GM12878 (cell line): ENCODE measurements around the gene PPM1E. TPM values are rescaled to one million over a fixed set of nuclear protein-coding genes. Genes with fewer than 3 reads are reported as not detected.

ENCODE experiments used
- EP300 ChIP-seq, 2 experiments: fragments of 150-350 bp in 1 of 2; IDR thresholded peaks; 2 replicates each; pipeline ENCODE4 v1.6.1; 2011 to 2012; ENCODE audit warnings: low read depth in 2 of 2, low read length in 2 of 2, borderline replicate concordance in 1 of 2, improper control_type of control experiment in 1 of 2, inconsistent platforms in 1 of 2; ENCODE audit not compliant: control insufficient read depth in 1 of 2
- NBN ChIP-seq: fragments of 450-650 bp; IDR thresholded peaks from 2 replicates; pipeline ENCODE4 v1.6.1; 2016
- NFXL1 ChIP-seq: fragments of 450-650 bp; IDR thresholded peaks from 2 replicates; pipeline ENCODE4 v1.6.1; 2017; ENCODE audit warnings: antibody characterized with exemption, mild to moderate bottlenecking, borderline replicate concordance
- RAD21 ChIP-seq: IDR thresholded peaks from 2 replicates; pipeline ENCODE4 v1.6.1; 2011; ENCODE audit warnings: mild to moderate bottlenecking, low read depth, low read length, moderate library complexity; ENCODE audit not compliant: insufficient read depth
- SP1 ChIP-seq: IDR thresholded peaks from one replicate; pipeline ENCODE4 v1.6.1; 2011; ENCODE audit warnings: low read depth, low read length
- YY1 ChIP-seq: IDR thresholded peaks from 2 replicates; pipeline ENCODE4 v1.6.1; 2011; ENCODE audit warnings: low read depth, mild to moderate bottlenecking, low read length
- polyA plus RNA-seq, 11 experiments: library from polyadenylated mRNA; depleted of rRNA in 4 of 11; unstranded in 6 of 11; stranded (reverse) in 5 of 11; fragments of >200 nt; fragmentation: Nextera tagmentation in 4 of 11; fragmentation: Illumina TruSeq in 1 of 11; extraction: Ambion mirVana in 4 of 11; extraction: Trizol in 1 of 11; gene quantifications; 1 replicate in 1 of 11; 2 replicates in 10 of 11; pipeline versions ENCODE4 v1.2.1 to v1.2.3, GENCODE V29; 2011 to 2016; ENCODE audit warnings: inconsistent platforms in 2 of 11, missing spikeins in 2 of 11, low read depth in 1 of 11
- total RNA-seq, 4 experiments: library from RNA; depleted of rRNA in 3 of 4; stranded (reverse); fragments of >200 nt in 3 of 4; fragmentation: Illumina TruSeq in 1 of 4; extraction: Trizol in 1 of 4; gene quantifications; 2 replicates each; pipeline versions ENCODE4 v1.2.1 to v1.2.3, GENCODE V29; 2013 to 2021
- TF ChIP-seq, protein P1 (sequence below): fragments of 450-650 bp; IDR thresholded peaks from 2 replicates; pipeline ENCODE4 v1.6.1; 2016; ENCODE audit warnings: mild to moderate bottlenecking
- TF ChIP-seq, protein P2 (sequence below): fragments of 450-650 bp; IDR thresholded peaks from 2 replicates; pipeline ENCODE4 v1.6.1; 2016; ENCODE audit warnings: mild to moderate bottlenecking, moderate library complexity, borderline replicate concordance

PPM1E gene
- total and polyA plus RNA-seq, 10 of the 15 experiments (the other 5 are each of a cell fraction or from before 2014, with no cell fraction given), result 0.07 to 0.28 (median 0.16) TPM

DNA sequence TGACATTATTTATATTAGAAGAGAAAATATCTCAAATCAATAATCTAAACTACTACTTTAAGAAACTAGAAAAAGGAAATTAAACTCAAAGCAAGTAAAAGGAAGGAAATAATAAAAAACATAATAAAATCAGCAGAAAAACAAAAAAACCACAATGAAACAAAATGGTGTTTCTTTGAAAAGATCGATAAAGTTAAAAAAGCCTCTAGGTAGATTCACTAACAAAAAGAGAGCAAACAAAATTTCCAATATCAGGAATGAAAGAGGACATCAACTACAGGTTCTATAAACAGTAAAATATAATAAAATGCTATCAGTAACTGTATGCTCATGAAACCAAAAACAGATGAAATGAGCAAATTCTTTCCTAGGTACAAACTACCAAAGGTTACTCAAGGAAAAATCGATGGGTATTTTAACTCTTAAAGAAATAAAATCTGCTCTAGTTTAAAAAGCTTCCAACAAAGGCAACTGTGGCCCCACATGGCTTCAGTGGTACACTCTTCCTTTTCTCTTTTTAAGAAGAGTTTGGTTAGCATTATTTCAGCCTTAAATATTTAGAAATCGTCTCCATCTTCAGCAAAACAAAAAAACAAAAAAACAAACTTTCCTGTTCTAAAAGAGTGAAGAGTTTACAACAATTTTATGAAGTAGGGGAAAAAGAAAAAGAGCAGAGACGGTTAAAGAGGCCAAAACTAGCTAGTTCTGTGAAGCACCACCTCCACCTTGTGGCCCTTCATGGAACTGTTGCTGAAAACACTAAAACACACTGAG is 248.9 kb downstream of the PPM1E start (continued):
- peak; percentile 98 for TF ChIP-seq RAD21
- TF ChIP-seq NBN, result 0 out of 2 replicates have a peak, but pooled peaks have one; percentile 42
- TF ChIP-seq EP300 (IDR thresholded peaks at IDR 0.05; ENCODE audit: borderline replicate concordance in 1 of 2, control insufficient read depth in 1 of 2, low read depth in 2 of 2, low read length in 2 of 2), result no peak
- TF ChIP-seq, protein P1, sequence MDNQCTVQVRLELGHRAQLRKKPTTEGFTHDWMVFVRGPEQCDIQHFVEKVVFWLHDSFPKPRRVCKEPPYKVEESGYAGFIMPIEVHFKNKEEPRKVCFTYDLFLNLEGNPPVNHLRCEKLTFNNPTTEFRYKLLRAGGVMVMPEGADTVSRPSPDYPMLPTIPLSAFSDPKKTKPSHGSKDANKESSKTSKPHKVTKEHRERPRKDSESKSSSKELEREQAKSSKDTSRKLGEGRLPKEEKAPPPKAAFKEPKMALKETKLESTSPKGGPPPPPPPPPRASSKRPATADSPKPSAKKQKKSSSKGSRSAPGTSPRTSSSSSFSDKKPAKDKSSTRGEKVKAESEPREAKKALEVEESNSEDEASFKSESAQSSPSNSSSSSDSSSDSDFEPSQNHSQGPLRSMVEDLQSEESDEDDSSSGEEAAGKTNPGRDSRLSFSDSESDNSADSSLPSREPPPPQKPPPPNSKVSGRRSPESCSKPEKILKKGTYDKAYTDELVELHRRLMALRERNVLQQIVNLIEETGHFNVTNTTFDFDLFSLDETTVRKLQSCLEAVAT, result 0 out of 2 replicates have a peak, but pooled peaks have one; percentile 50
- TF ChIP-seq YY1, result peak; percentile 58; the same call in 1 of the 2 replicates
- TF ChIP-seq SP1, result no peak
- TF ChIP-seq, protein P2, sequence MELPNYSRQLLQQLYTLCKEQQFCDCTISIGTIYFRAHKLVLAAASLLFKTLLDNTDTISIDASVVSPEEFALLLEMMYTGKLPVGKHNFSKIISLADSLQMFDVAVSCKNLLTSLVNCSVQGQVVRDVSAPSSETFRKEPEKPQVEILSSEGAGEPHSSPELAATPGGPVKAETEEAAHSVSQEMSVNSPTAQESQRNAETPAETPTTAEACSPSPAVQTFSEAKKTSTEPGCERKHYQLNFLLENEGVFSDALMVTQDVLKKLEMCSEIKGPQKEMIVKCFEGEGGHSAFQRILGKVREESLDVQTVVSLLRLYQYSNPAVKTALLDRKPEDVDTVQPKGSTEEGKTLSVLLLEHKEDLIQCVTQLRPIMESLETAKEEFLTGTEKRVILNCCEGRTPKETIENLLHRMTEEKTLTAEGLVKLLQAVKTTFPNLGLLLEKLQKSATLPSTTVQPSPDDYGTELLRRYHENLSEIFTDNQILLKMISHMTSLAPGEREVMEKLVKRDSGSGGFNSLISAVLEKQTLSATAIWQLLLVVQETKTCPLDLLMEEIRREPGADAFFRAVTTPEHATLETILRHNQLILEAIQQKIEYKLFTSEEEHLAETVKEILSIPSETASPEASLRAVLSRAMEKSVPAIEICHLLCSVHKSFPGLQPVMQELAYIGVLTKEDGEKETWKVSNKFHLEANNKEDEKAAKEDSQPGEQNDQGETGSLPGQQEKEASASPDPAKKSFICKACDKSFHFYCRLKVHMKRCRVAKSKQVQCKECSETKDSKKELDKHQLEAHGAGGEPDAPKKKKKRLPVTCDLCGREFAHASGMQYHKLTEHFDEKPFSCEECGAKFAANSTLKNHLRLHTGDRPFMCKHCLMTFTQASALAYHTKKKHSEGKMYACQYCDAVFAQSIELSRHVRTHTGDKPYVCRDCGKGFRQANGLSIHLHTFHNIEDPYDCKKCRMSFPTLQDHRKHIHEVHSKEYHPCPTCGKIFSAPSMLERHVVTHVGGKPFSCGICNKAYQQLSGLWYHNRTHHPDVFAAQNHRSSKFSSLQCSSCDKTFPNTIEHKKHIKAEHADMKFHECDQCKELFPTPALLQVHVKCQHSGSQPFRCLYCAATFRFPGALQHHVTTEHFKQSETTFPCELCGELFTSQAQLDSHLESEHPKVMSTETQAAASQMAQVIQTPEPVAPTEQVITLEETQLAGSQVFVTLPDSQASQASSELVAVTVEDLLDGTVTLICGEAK, result peak; percentile 56; the same call in 1 of the 2 replicates
- peak; percentile 64; the same call in 1 of the 2 replicates for TF ChIP-seq NFXL1
- TF ChIP-seq, all 136 proteins: peak for 13
